Esophagus muscularis mucosa (tissue), 3 donors: ENCODE results near the gene PFDN1.

Source experiments
- POLR2A ChIP-seq: fragments of 450-650 bp; IDR thresholded peaks from one replicate; pipeline ENCODE4 v1.6.1; 2017; ENCODE audit warnings: antibody characterized with exemption, moderate library complexity, mild to moderate bottlenecking, low read depth
- POLR2AphosphoS5 ChIP-seq, 2 donors: sonication (generic); formaldehyde crosslinking; IDR thresholded peaks; one replicate each; pipeline ENCODE4 v1.6.1; 2017; ENCODE audit warnings: antibody characterized with exemption in 2 of 2
- TF ChIP-seq, protein P1 (sequence below), 3 experiments: fragments of 200-600 bp in 2 of 3; fragments of 450-650 bp in 1 of 3; sonication (generic) in 2 of 3; IDR thresholded peaks; one replicate each; pipeline ENCODE4 v1.5.1; 2017 to 2019; ENCODE audit warnings: antibody characterized with exemption in 3 of 3, mild to moderate bottlenecking in 2 of 3, moderate library complexity in 1 of 3

DNA sequence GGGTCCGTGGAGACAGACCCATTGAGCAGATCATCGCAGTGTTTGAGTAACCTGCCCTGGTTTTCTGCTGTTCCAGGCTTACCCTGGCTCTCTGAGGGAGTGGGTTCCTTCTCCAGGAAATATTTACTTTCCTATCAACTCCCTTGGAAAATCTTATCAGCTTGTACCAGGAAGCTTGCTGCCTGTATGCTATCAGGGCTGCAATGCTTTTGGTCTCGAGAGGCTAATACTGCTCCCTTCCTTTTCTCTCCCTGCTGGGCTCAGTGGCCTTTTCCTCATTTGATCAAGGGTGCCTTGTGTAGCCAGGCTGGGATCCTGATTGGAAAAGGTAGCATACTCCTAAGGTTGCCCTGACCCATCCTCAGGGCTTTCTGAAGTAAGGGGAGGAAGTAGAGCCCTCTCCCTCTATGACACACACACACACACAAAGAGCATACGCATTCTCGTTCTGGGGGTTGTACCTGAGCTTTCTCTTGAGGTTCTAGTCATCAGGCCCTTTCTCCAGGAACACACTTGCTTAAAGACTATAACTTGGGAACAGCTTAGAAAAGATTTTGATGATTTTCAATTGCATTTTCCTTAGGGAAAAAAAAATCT, 86.3 kb downstream of the PFDN1 start:
- TF ChIP-seq, protein P1, sequence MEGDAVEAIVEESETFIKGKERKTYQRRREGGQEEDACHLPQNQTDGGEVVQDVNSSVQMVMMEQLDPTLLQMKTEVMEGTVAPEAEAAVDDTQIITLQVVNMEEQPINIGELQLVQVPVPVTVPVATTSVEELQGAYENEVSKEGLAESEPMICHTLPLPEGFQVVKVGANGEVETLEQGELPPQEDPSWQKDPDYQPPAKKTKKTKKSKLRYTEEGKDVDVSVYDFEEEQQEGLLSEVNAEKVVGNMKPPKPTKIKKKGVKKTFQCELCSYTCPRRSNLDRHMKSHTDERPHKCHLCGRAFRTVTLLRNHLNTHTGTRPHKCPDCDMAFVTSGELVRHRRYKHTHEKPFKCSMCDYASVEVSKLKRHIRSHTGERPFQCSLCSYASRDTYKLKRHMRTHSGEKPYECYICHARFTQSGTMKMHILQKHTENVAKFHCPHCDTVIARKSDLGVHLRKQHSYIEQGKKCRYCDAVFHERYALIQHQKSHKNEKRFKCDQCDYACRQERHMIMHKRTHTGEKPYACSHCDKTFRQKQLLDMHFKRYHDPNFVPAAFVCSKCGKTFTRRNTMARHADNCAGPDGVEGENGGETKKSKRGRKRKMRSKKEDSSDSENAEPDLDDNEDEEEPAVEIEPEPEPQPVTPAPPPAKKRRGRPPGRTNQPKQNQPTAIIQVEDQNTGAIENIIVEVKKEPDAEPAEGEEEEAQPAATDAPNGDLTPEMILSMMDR (IDR thresholded peaks at IDR 0.05), result no peak
- no peak for TF ChIP-seq POLR2A
- TF ChIP-seq POLR2AphosphoS5 (IDR thresholded peaks at IDR 0.05), result no peak
